T-helper 2 cell treated with Interferon-gamma antibody and Interleukin-4, amounts not matched to agents 5 μg/mL and 100 μg/mL, for 36 hours (primary cell): ENCODE data around the gene RAB5IF.
"Not testable (repeated sequence)": the region's sequence is repeated elsewhere in the genome, so short reads cannot be mapped to it uniquely, and the experiment has no call there.

Experiments
- DNase-seq: peaks from one replicate; pipeline ENCODE4 v3.0.0; 2021; ENCODE audit warnings: low spot score
- H3K27ac Mint-ChIP-seq: one replicate; pipeline ENCODE4 v1.8.0; 2021; ENCODE audit warnings: mild to moderate bottlenecking, mixed read lengths
- H3K27me3 Mint-ChIP-seq: one replicate; pipeline ENCODE4 v1.8.0; 2021; ENCODE audit warnings: low read depth, mixed read lengths
- H3K36me3 Mint-ChIP-seq: one replicate; pipeline ENCODE4 v1.8.0; 2021; ENCODE audit warnings: low read depth, mixed read lengths
- H3K4me1 Mint-ChIP-seq: one replicate; pipeline ENCODE4 v1.8.0; 2021; ENCODE audit warnings: low read depth, mixed read lengths
- H3K4me3 Mint-ChIP-seq: one replicate; pipeline ENCODE4 v1.8.0; 2022; ENCODE audit warnings: mild to moderate bottlenecking, moderate library complexity, mixed read lengths
- H3K9me3 Mint-ChIP-seq: one replicate; pipeline ENCODE4 v1.8.0; 2021; ENCODE audit warnings: mixed read lengths

RAB5IF gene

GRCh38 chr20:36604952-36605398, 604 bp upstream of the RAB5IF start:
- no peaks in the 10 kb centered on the region for H3K9me3 Mint-ChIP-seq
- H3K36me3 Mint-ChIP-seq: peaks cover 31% of the 10 kb centered on the region
- no peaks in the 10 kb centered on the region for H3K27me3 Mint-ChIP-seq
- DNase-seq: peak; percentile 45
- H3K4me3 Mint-ChIP-seq: peak overlapping the region; percentile 98
- H3K27ac Mint-ChIP-seq: peak overlapping the region; percentile 94
- H3K4me1 Mint-ChIP-seq: peaks cover 26% of the 10 kb centered on the region

GRCh38 chr20:36606158-36607066, 833 bp downstream of the RAB5IF start:
- H3K4me1 Mint-ChIP-seq: peaks cover 22% of the 10 kb centered on the region
- H3K27me3 Mint-ChIP-seq: no peaks in the 10 kb centered on the region

GRCh38 chr20:36607586-36608387, 2.2 kb downstream of the RAB5IF start:
- Mint-ChIP-seq H3K4me1 (peaks cover 21% of the 10 kb centered on the region), H3K27me3 (no peaks in the 10 kb centered on the region), H3K36me3 (peaks cover 54% of the 10 kb centered on the region), H3K4me3 (peak overlapping the region; percentile 98), H3K9me3 (no peaks in the 10 kb centered on the region), H3K27ac (peak overlapping the region; percentile 94)
- DNase-seq: no peak

More at GRCh38 chr20:36606158-36607066, 833 bp downstream of the RAB5IF start:
- Mint-ChIP-seq H3K4me3 (peak overlapping the region; percentile 98), H3K27ac (peak overlapping the region; percentile 94), H3K9me3 (no peaks in the 10 kb centered on the region), H3K36me3 (peaks cover 43% of the 10 kb centered on the region)
- no peak for DNase-seq

- not testable (repeated sequence) for H3K27ac Mint-ChIP-seq, DNase-seq, H3K9me3 Mint-ChIP-seq, H3K27me3 Mint-ChIP-seq, H3K4me3 Mint-ChIP-seq
- Mint-ChIP-seq H3K4me1 (peaks cover 22% of the 10 kb centered on the region), H3K36me3 (peaks cover 60% of the 10 kb centered on the region)
Measured at GRCh38 chr20:36608388-36608728, 2.8 kb downstream of the RAB5IF start.

- no peak overlapping the region for H3K4me3 Mint-ChIP-seq
- H3K27me3 Mint-ChIP-seq: no peaks in the 10 kb centered on the region
- H3K4me1 Mint-ChIP-seq: peaks cover 17% of the 10 kb centered on the region
- no peak for DNase-seq
- H3K9me3 Mint-ChIP-seq: no peaks in the 10 kb centered on the region
- no peak overlapping the region for H3K27ac Mint-ChIP-seq
- peaks cover 80% of the 10 kb centered on the region for H3K36me3 Mint-ChIP-seq
Measured at GRCh38 chr20:36611625-36612024, 6.0 kb downstream of the RAB5IF start.

- Mint-ChIP-seq H3K36me3 (peaks cover 60% of the 10 kb centered on the region), H3K4me3 (no peak overlapping the region), H3K27me3 (no peaks in the 10 kb centered on the region), H3K9me3 (no peaks in the 10 kb centered on the region), H3K27ac (no peak overlapping the region), H3K4me1 (peaks cover 5% of the 10 kb centered on the region)
- DNase-seq: no peak
Measured at GRCh38 chr20:36613974-36614373, 8.4 kb downstream of the RAB5IF start.

- H3K4me3 Mint-ChIP-seq: no peak overlapping the region
- DNase-seq: no peak
- no peaks in the 10 kb centered on the region for H3K9me3 Mint-ChIP-seq
- H3K36me3 Mint-ChIP-seq: peaks cover 52% of the 10 kb centered on the region
- H3K4me1 Mint-ChIP-seq: peaks cover 5% of the 10 kb centered on the region
- no peaks in the 10 kb centered on the region for H3K27me3 Mint-ChIP-seq
- H3K27ac Mint-ChIP-seq: peak overlapping the region; percentile 49
Measured at GRCh38 chr20:36614781-36615557, 9.4 kb downstream of the RAB5IF start.

GRCh38 chr20:36620917-36621316, 15.3 kb downstream of the RAB5IF start:
- peaks cover 13% of the 10 kb centered on the region for H3K4me1 Mint-ChIP-seq
- peak overlapping the region; percentile 18 for H3K27ac Mint-ChIP-seq
- DNase-seq: no peak
- H3K27me3 Mint-ChIP-seq: no peaks in the 10 kb centered on the region
- no peak overlapping the region for H3K4me3 Mint-ChIP-seq
- peaks cover 31% of the 10 kb centered on the region for H3K36me3 Mint-ChIP-seq
- no peaks in the 10 kb centered on the region for H3K9me3 Mint-ChIP-seq

GRCh38 chr20:36623444-36623843, 17.9 kb downstream of the RAB5IF start:
- Mint-ChIP-seq H3K4me1 (peaks cover 18% of the 10 kb centered on the region), H3K4me3 (no peak overlapping the region), H3K36me3 (peaks cover 52% of the 10 kb centered on the region), H3K27ac (no peak overlapping the region), H3K9me3 (no peaks in the 10 kb centered on the region), H3K27me3 (no peaks in the 10 kb centered on the region)
- no peak for DNase-seq

- Mint-ChIP-seq H3K4me3 (no peak overlapping the region), H3K36me3 (peaks cover 55% of the 10 kb centered on the region), H3K27me3 (no peaks in the 10 kb centered on the region), H3K27ac (peak overlapping the region; percentile 74), H3K4me1 (peaks cover 21% of the 10 kb centered on the region), H3K9me3 (no peaks in the 10 kb centered on the region)
- DNase-seq: no peak
Measured at GRCh38 chr20:36624068-36624943, 18.7 kb downstream of the RAB5IF start.

GRCh38 chr20:36624944-36625324, 19.4 kb downstream of the RAB5IF start:
- H3K9me3 Mint-ChIP-seq: no peaks in the 10 kb centered on the region
- H3K4me1 Mint-ChIP-seq: peaks cover 24% of the 10 kb centered on the region
- no peak overlapping the region for H3K4me3 Mint-ChIP-seq
- DNase-seq: no peak
- peaks cover 58% of the 10 kb centered on the region for H3K36me3 Mint-ChIP-seq
- peak overlapping the region; percentile 4 for H3K27ac Mint-ChIP-seq
- no peaks in the 10 kb centered on the region for H3K27me3 Mint-ChIP-seq

- no peak for DNase-seq
- H3K27ac Mint-ChIP-seq: no peak overlapping the region
- no peaks in the 10 kb centered on the region for H3K9me3 Mint-ChIP-seq
- H3K4me3 Mint-ChIP-seq: no peak overlapping the region
- no peaks in the 10 kb centered on the region for H3K27me3 Mint-ChIP-seq
- H3K4me1 Mint-ChIP-seq: peaks cover 35% of the 10 kb centered on the region
- H3K36me3 Mint-ChIP-seq: peaks cover 75% of the 10 kb centered on the region
Measured at GRCh38 chr20:36628076-36628475, 22.5 kb downstream of the RAB5IF start.
